ENCODE measurements around the gene CREM.
"Not testable (repeated sequence)": the region's sequence is repeated elsewhere in the genome, so short reads cannot be mapped to it uniquely, and the experiment has no call there.

The CREM gene

DNA sequence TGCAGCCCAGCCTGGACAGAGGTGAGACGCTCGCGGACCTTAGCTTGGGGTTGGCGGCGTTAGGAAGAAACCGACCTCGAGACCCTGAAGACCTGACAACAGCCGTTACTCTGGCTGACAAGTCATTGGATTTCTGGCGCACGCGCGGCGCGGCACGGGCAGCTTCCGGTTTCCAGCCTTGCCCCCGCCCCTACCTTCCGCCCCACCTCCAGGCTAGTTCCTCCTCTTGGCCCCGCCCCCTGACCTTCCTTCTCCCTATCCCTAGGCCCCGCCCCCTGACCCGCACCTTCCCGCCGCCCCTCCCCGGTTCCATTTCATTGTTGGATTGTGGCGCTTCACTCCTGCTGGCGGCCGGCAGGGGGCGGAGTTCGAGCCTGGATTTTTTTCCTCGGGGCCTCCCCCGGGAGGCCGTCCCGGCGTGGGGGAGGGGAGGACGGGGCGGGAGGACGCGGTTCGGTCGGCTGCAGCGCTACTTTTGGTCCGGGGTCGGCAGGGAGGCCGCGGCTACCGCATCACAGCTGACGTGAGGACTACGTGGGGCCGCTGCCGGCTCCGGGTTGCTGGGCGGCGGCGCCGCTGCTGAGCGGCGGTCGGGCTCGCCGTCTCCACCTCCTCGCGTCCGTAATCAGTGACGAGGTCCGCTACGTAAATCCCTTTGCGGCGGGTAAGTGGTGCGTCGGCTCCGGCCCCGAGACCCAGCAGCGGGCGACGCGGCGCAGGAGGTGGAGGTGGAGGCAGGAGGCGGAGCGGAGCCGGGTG, at the start of gene CREM:
TSS of gene CREM (plus strand) at position 317 of the 759 bp plus-strand sequence. CDS start 10,990 bp downstream, outside the sequence.
- peak; percentile 82 for DNase-seq

DNA sequence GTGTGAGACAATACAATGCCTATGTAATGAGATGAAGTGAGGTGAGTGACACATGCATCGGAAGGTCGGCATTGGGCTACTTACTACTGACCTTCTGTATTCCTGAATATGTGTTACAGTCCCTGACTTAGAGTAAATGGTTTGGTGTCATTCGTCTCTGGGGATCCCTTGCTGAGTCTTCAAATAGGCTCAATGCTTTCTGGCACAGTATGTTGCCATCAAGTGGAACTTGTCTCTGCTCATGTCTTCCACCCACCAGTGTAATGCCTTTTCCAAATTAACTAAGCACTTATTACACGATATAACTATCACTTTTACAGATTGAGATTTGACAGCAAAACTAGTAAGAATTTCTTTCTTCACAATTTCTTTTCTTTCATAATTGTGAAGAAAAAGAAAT, 47.4 kb upstream of the CREM start:
- no peak for DNase-seq

DNA sequence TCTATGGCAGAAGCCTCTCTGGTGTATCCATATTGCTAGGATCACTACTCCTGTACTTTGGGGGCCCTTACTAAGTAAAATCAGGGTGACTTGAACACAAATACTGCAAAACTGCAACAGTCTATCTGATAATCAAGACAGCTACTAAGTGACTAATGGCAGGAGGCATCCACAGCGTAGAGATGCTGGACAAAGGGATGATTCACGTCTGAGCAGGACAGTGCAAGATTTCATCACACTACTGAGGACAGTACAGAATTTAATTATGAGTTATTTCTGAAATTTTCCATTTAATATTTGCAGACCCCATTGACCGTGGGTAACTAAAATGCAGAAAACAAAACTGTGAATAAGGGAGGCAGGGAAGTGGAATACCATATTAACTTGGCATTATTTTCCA, 46.9 kb upstream of the CREM start:
- DNase-seq, result no peak

DNA sequence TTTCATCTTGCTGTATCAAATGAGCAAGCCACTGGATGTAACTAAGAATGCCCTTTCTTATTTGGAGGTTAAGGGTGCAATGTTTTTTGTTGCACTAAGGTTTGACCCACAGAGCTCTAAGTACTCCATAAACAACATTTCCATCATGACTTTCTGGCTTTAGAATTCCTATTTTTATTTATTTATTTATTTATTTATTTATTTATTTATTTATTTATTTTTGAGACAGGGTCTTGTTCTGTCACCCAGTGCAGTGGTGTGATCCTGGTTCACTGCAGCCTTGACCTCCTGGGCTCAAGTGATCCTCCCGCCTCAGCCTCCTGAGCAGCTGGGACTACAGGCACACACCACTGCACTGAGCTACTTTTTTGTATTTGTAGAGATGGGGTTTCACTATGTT, 46.4 kb upstream of the CREM start:
- DNase-seq, result not testable (repeated sequence)

DNA sequence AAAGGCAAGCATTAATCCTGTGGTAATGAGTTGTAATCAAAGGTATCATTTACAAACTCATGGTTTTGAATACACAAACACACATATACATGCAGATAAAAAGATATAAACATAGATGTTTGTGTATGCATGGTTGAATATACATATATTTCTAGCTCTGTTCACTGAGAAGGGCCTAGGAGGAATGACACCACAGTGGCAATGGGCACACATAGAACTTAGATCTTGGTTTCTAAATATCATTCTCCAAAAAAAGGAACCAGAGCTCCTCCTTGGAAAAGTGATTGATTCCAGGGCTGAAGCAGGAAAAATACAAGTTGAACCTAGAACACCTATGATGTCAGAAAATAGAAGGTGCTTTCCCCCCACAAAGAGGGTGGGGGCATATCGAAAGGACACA, 43.4 kb upstream of the CREM start:
- DNase-seq, result no peak

DNA sequence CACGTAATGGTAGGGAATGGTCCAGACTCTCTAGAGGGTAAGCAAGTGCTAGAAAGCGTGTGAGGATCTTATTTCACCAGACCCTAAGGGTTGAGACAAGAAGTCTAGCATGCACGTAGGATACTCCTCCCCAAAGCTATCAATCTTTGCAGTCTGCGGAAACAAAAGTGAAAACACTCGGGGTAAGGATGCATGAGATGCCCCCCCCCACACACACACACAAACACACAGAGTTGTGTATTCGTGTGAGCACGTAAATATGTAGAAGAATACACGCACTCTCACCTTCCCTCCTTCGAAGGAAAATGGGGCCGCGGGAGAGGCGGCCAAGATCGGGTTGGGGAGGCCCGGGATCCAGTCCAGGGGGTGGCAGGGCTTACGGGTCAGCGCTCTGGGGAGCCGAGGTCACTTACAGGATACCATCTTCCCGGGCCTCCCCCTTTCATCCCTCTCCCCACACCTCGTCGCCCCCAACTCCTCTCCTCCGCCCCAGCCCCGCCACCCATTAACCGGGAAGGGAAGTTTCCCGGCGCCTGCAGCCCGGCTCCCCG, 37.0 kb upstream of the CREM start:
- DNase-seq, result peak; percentile 20

DNA sequence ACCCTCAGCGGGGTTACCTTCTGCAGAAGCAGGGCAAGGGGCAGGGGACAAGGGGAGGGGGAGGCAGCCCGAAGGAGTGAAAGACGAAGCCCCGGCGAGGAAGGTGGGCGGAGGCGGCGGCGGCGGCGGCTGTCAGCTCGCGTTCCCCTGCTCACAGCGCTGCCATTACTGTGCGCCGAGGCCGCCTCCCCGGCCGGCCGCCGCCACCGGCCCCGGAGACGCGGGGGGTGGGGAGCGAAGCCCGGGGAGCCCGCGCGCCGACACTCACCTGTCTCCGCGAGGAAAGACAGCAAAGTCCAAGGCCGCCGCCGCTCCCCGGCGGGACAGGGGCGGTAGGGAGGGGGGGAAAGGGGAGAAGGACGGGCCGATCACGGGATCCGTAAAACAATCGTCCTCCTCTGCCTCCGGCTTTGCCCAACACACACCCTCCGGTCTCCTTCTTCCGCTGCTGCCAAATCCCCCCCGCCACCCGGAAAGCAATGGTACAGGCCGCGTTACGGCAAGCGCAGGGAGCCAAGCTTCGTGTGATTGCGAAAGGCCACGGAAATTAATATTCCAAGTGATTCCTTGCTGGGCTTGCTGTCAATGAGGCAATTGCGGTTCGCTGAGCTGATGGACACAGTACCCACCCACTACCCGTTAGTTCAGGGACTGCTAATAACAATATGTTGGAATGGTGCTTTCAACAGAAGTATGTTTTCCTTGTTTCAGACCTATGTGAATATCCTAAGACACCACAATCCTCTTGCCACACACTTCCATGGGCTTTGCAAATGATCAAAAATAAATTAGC, 36.3 kb upstream of the CREM start, which contains the start of gene CUL2:
TSS of gene CUL2 (minus strand) at position 180 of the 793 bp plus-strand sequence. CDS start 19,024 bp downstream, outside the sequence.
- DNase-seq, result peak; percentile 74

DNA sequence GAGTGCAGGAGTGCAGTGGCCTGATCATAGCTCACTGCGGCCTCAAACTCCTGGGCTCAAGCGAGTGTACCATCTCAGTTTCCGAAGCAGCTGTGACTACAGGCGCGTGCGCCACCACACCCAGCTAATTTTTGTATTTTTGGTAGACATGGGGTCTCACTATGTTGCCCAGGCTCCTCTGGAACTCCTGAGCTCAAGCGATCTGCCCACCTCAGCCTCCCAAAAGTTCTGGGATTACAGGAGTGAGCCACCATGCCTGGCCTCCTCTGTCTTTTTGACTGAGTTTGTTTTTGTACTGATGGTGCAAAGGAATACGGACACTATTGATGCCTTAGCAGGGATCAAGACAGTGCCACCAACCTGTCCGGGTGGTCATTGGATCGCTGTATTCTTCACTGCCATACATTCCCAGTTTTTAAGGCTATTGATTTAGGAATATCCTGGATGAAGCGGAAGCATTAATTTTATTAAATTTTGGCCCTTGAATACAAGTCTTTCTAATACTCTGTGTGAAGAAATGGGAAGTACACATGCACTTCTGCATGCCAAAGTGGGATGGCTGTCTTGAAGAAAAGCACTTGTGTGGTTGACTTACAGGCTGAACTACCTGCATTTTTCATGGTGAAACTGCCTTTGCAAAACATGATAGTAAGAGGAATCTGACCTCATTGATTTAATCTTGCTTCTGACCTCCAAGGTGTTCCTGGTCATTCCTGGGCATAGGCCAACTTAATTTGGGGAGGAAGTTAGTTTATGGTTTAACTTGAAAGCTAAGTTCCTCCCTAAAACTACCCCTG, 34.5 kb upstream of the CREM start:
- DNase-seq, result no peak

- DNase-seq, result no peak
These were observed 33.8 kb upstream of the CREM start for GRCh38 chr10:35092851-35093250.

DNA sequence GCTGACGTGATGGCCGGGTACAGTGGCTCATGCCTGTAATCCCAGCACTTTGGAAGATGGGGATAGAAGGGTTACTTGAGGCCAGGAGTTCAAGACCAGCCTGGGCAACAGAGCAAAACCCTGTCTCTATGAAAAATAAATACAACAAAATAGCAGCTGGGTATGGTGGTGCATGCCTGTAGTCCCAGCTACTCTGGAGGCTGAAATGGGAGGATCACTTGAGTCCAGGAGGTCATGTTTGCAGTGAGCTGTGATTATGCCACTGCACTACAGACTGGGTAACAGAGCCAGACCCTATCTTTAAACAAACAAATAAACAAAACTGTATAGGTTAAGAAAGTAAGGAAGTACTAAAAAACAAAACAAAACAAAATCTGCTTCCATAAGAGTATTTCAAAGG, 30.3 kb upstream of the CREM start:
- no peak for DNase-seq

GRCh38 chr10:35097510-35097909, 29.1 kb upstream of the CREM start:
- DNase-seq, result no peak

GRCh38 chr10:35103882-35104281, 22.8 kb upstream of the CREM start:
- DNase-seq, result no peak

DNA sequence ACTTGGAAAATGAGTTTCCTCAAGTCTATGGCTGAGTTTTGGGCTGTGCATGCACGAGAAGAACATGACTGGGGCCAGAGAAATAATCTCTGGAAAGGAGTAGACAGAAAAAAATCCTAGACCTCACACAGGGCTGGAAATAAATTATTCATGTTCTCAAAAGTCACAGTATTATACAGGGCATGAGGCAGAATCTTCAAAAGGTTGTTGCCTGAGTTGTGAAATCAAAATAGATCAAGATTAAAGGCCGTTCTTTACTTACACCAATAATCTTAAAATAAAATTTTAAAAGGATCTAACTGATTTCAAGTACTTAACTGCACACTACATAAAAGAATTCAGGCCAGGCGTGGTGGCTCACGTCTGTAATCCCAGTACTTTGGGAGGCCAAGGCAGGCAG, 14.1 kb upstream of the CREM start:
- no peak for DNase-seq

DNA sequence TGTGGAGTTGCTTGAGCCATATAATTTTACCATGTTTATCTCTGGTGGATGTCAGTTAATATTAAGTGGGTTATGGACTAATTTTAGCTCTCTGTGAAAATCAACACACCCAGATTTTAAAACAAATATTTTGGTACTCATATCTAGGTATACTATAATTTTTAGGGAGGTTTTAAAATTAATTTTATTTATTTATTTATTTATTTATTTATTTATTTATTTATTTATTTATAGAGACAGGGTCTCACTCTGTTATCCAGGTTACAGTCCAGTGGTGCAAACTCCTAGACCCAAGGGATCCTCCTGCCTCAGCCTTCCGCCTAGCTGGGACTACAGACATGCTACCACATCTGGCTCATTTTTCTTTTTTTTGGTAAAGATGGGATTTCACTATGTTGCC, 7.3 kb upstream of the CREM start:
- no peak for DNase-seq

- DNase-seq, result no peak
These were observed 2.1 kb upstream of the CREM start for GRCh38 chr10:35124540-35124939.

- no peak for DNase-seq
These were observed 550 bp upstream of the CREM start for GRCh38 chr10:35126062-35126529.

GRCh38 chr10:35127289-35127891, 744 bp downstream of the CREM start:
- no peak for DNase-seq

DNA sequence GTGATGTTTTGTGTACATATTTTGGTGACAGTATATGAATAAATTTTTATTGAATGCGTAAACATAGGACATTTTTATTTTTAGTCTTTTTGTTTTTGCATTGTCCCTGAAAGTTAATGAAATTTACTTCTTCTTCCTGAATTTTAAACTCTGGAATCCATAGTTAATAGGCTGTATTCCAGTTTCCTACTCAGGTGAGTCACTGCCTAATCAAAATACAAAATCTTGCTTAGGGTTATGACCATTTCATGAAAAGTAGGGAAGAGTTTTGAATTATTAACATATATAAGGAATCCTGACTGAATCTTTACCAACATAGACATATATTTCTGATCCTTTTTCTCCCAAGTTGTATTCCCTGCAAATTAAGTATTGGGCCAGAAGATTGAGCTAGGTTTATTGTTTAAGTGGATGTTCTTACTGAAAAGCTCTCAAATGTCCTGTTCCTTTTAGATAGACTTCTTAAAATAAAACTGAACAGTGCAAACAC, 2.6 kb downstream of the CREM start:
- DNase-seq, result no peak

- DNase-seq, result no peak
These were observed 4.0 kb downstream of the CREM start for GRCh38 chr10:35130663-35131062.

- DNase-seq, result no peak
These were observed 6.1 kb downstream of the CREM start for GRCh38 chr10:35132727-35133126.

DNA sequence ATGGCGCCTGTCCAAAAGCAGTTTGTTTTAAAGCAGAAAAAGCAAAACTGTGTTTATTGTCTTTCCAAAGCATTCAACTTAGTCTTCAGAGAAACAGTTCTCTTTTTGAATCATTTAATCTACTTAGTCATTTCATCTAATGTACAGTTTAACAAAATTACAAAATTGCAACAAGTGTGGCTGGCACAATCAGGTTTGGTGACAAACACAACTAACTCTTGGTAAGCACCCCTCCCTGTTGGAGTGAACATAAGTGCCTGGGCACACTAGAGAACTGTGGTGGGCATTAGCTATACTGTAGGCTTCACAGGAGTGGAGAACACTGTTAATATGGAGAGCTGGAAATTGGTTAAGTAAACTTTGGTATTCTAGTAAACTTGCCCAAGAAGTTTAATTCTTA, 6.9 kb downstream of the CREM start:
- DNase-seq, result no peak

DNA sequence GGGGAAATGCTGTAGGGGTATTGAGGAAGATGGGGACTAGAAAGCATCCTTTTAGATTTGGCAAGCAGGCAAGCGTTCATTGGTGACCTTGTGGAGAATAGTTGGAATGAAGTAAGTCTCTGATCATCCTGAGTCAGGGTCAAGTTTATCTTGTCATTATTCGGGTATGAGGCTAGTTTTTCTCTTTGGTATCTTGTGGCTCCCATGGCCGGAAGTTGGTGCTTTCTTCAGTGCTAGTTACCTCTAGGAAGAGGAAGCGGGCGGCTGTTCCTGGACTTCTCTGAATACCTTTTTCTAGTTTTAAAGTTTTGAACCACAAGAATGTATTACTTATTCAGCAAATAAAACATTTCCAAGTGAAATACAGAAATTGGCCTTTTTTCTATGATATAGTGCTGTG, 9.2 kb downstream of the CREM start:
- DNase-seq, result no peak

Data from 8988T (cell line).